Measurements from ENCODE around the gene KCNQ2.

DNA sequence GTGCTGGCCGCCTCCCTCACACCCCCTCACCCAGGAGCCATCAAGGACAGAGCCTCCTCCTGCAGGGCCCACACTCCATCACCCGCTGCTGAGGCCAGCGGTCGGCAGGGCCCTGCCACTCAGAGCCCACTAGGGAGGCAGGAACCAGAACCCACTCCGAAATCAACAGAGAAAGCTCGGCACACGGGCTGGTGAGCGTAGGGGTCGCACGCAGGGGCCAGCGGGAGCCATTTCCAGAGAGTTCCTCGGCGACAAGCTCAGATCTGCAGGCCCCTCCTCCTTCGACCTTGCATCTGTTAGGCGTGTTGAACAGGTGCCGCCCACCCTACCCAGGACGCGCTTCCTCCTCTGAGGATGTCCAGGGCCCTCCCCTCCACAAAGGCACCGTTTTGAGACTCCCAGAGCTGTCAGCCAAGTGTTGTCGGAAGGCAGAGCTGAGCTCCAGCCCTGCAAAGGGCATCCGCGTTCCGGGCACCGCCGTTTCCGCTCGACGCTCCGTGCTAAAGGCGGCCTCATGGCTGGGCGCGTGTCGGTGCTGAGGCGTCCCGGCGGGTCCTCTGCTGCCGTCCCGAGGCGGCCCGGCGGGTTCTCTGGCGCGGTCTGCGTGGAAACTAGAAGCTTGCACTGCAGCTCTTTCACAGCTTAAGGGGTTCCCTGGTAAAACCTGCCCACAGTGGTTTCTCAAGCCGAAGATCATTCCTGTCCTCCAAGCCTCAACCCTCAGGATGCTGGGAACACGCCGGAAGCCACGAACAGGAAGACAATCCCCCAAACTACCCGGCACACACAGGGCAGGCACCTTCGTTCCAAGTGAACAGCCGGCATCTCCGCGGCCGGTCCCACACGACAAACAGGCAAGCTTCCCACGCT, 6.8 kb downstream of the KCNQ2 start:
- TF ChIP-seq, protein P1, sequence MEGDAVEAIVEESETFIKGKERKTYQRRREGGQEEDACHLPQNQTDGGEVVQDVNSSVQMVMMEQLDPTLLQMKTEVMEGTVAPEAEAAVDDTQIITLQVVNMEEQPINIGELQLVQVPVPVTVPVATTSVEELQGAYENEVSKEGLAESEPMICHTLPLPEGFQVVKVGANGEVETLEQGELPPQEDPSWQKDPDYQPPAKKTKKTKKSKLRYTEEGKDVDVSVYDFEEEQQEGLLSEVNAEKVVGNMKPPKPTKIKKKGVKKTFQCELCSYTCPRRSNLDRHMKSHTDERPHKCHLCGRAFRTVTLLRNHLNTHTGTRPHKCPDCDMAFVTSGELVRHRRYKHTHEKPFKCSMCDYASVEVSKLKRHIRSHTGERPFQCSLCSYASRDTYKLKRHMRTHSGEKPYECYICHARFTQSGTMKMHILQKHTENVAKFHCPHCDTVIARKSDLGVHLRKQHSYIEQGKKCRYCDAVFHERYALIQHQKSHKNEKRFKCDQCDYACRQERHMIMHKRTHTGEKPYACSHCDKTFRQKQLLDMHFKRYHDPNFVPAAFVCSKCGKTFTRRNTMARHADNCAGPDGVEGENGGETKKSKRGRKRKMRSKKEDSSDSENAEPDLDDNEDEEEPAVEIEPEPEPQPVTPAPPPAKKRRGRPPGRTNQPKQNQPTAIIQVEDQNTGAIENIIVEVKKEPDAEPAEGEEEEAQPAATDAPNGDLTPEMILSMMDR (conservative IDR thresholded peaks at IDR 0.05): no peak
- TF ChIP-seq ZFX (IDR thresholded peaks at IDR 0.05): no peak
